K562 (cell line): ENCODE data around the gene SLC8A2. TPM values are rescaled to one million over a fixed set of nuclear protein-coding genes. Genes with fewer than 3 reads are reported as not detected.

Experiments
- CBFB ChIP-seq: sonication (generic); formaldehyde crosslinking; IDR thresholded peaks from 2 replicates; pipeline ENCODE4 v1.4.0; 2020; ENCODE audit warnings: mild to moderate bottlenecking, missing genetic modification reagents
- CBX1 ChIP-seq: sonication (generic); IDR thresholded peaks from 2 replicates; pipeline ENCODE4 v1.6.1; 2016; ENCODE audit warnings: antibody characterized with exemption, low read depth, mild to moderate bottlenecking
- GTF2F1 ChIP-seq: IDR thresholded peaks from 2 replicates; pipeline ENCODE4 v1.6.1; 2011; ENCODE audit warnings: low read depth, low read length, improper control_type of control experiment
- KLF1 ChIP-seq: fragments of 450-650 bp; IDR thresholded peaks from 2 replicates; pipeline ENCODE4 v1.6.1; 2016; ENCODE audit warnings: missing genetic modification characterization, missing compliant biosample characterization
- PML ChIP-seq: IDR thresholded peaks from 2 replicates; pipeline ENCODE4 v1.6.1; 2012; ENCODE audit warnings: low read length, inconsistent platforms
- RBM15 ChIP-seq: fragments of 200-400 bp; formaldehyde crosslinking; IDR thresholded peaks from 2 replicates; pipeline ENCODE4 v1.6.1; 2018; ENCODE audit warnings: mild to moderate bottlenecking, low read length, moderate library complexity; ENCODE audit not compliant: insufficient read depth
- SMAD2 ChIP-seq: fragments of 150-350 bp; IDR thresholded peaks from 2 replicates; pipeline ENCODE4 v1.6.1; 2014; ENCODE audit warnings: low read depth, mild to moderate bottlenecking, low read length
- SMC3 ChIP-seq: conservative IDR thresholded peaks from 2 replicates; pipeline ENCODE4 v1.6.1; 2011; ENCODE audit warnings: low read depth, low read length, improper control_type of control experiment; ENCODE audit not compliant: insufficient read depth
- ZNF431 ChIP-seq: sonication (generic); formaldehyde crosslinking; IDR thresholded peaks from 2 replicates; pipeline ENCODE4 v1.8.0; 2022; ENCODE audit warnings: mild to moderate bottlenecking, missing genetic modification reagents
- polyA plus RNA-seq, 8 experiments: library from polyadenylated mRNA; depleted of rRNA in 4 of 8; stranded (reverse) in 5 of 8; unstranded in 3 of 8; fragments of >200 nt; fragmentation: Nextera tagmentation in 2 of 8; fragmentation: Illumina TruSeq in 1 of 8; extraction: Ambion mirVana in 2 of 8; extraction: Trizol in 1 of 8; gene quantifications; 2 replicates each; pipeline versions ENCODE4 v1.2.1 to v1.2.3, GENCODE V29; 2011 to 2014; ENCODE audit warnings: inconsistent platforms in 1 of 8, missing spikeins in 1 of 8
- total RNA-seq, 7 experiments: library from RNA; depleted of rRNA in 6 of 7; stranded (reverse); fragments of >200 nt in 6 of 7; fragmentation: Illumina TruSeq in 2 of 7; extraction: Trizol in 2 of 7; gene quantifications; 2 replicates each; pipeline versions ENCODE4 v1.2.1 to v1.2.3, GENCODE V29; 2011 to 2021; ENCODE audit warnings: low replicate concordance in 1 of 7
- TF ChIP-seq, protein P1 (sequence below): sonication (generic); formaldehyde crosslinking; IDR thresholded peaks from 2 replicates; pipeline ENCODE4 v1.8.0; 2022; ENCODE audit warnings: mild to moderate bottlenecking, missing genetic modification reagents, borderline replicate concordance
- TF ChIP-seq, protein P2 (sequence below): sonication (generic); formaldehyde crosslinking; IDR thresholded peaks from 2 replicates; pipeline ENCODE4 v1.8.0; 2022; ENCODE audit warnings: mild to moderate bottlenecking, low read depth, missing genetic modification reagents
- TF ChIP-seq, protein P3 (sequence below): fragments of 200-600 bp; sonication (generic); IDR thresholded peaks from one replicate; pipeline ENCODE4 v1.6.1; 2012; ENCODE audit warnings: mild to moderate bottlenecking, low read depth, low read length, inconsistent platforms

SLC8A2 gene
- total and polyA plus RNA-seq, 9 of the 15 experiments (the other 6 are each of a cell fraction or from before 2014, with no cell fraction given) = 0.07 to 0.66 (median 0.24) TPM; not detected in 3

DNA sequence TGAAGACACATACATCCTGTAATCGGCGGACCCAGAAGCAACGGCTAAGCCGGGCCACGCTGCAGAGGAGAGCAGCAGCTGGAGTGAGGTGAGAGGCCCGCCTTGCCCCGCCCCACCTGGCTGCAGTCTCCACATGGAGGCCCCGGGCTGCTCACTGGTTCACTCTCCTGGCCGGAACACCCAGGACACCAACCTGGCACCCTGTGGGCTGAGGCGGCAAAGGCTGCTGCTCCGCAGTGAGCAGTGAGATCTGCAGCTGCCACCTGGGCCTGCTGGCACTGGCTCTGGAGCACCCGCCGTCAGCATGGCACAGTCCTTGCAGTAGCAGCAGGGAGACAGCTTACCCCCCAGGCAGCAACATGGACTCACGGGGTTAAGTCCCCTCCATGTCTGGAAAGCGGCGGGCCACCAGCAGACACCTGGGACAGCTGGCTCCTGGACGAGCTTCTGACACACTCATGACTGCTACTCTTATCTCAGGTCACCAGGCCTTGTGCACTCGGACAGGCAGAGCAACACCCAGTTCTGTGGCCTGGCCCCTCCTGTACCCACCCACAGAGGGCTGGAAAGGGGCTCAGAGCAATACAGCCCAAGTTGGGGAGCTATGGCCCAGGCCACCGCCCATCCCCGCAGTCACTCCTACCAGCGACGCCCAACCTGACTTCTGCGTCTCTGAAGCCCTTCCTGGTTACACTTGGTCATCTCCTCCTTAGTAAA, 25.5 kb upstream of the SLC8A2 start (continued):
- no peak for TF ChIP-seq GTF2F1
- TF ChIP-seq CBX1 = no peak
- peak; percentile 43; the same call in 1 of the 2 replicates for TF ChIP-seq KLF1
- TF ChIP-seq, protein P1, sequence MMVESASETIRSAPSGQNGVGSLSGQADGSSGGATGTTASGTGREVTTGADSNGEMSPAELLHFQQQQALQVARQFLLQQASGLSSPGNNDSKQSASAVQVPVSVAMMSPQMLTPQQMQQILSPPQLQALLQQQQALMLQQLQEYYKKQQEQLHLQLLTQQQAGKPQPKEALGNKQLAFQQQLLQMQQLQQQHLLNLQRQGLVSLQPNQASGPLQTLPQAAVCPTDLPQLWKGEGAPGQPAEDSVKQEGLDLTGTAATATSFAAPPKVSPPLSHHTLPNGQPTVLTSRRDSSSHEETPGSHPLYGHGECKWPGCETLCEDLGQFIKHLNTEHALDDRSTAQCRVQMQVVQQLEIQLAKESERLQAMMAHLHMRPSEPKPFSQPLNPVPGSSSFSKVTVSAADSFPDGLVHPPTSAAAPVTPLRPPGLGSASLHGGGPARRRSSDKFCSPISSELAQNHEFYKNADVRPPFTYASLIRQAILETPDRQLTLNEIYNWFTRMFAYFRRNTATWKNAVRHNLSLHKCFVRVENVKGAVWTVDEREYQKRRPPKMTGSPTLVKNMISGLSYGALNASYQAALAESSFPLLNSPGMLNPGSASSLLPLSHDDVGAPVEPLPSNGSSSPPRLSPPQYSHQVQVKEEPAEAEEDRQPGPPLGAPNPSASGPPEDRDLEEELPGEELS (CRISPR knock-in tag) = no peak; the same call in 1 of the 2 replicates
- TF ChIP-seq, protein P2, sequence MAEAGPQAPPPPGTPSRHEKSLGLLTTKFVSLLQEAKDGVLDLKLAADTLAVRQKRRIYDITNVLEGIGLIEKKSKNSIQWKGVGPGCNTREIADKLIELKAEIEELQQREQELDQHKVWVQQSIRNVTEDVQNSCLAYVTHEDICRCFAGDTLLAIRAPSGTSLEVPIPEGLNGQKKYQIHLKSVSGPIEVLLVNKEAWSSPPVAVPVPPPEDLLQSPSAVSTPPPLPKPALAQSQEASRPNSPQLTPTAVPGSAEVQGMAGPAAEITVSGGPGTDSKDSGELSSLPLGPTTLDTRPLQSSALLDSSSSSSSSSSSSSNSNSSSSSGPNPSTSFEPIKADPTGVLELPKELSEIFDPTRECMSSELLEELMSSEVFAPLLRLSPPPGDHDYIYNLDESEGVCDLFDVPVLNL = no peak
- TF ChIP-seq CBFB (CRISPR knock-in tag) = 0 out of 2 replicates have a peak, but pooled peaks have one; percentile 35
- TF ChIP-seq PML = peak; percentile 59
- TF ChIP-seq, protein P3, sequence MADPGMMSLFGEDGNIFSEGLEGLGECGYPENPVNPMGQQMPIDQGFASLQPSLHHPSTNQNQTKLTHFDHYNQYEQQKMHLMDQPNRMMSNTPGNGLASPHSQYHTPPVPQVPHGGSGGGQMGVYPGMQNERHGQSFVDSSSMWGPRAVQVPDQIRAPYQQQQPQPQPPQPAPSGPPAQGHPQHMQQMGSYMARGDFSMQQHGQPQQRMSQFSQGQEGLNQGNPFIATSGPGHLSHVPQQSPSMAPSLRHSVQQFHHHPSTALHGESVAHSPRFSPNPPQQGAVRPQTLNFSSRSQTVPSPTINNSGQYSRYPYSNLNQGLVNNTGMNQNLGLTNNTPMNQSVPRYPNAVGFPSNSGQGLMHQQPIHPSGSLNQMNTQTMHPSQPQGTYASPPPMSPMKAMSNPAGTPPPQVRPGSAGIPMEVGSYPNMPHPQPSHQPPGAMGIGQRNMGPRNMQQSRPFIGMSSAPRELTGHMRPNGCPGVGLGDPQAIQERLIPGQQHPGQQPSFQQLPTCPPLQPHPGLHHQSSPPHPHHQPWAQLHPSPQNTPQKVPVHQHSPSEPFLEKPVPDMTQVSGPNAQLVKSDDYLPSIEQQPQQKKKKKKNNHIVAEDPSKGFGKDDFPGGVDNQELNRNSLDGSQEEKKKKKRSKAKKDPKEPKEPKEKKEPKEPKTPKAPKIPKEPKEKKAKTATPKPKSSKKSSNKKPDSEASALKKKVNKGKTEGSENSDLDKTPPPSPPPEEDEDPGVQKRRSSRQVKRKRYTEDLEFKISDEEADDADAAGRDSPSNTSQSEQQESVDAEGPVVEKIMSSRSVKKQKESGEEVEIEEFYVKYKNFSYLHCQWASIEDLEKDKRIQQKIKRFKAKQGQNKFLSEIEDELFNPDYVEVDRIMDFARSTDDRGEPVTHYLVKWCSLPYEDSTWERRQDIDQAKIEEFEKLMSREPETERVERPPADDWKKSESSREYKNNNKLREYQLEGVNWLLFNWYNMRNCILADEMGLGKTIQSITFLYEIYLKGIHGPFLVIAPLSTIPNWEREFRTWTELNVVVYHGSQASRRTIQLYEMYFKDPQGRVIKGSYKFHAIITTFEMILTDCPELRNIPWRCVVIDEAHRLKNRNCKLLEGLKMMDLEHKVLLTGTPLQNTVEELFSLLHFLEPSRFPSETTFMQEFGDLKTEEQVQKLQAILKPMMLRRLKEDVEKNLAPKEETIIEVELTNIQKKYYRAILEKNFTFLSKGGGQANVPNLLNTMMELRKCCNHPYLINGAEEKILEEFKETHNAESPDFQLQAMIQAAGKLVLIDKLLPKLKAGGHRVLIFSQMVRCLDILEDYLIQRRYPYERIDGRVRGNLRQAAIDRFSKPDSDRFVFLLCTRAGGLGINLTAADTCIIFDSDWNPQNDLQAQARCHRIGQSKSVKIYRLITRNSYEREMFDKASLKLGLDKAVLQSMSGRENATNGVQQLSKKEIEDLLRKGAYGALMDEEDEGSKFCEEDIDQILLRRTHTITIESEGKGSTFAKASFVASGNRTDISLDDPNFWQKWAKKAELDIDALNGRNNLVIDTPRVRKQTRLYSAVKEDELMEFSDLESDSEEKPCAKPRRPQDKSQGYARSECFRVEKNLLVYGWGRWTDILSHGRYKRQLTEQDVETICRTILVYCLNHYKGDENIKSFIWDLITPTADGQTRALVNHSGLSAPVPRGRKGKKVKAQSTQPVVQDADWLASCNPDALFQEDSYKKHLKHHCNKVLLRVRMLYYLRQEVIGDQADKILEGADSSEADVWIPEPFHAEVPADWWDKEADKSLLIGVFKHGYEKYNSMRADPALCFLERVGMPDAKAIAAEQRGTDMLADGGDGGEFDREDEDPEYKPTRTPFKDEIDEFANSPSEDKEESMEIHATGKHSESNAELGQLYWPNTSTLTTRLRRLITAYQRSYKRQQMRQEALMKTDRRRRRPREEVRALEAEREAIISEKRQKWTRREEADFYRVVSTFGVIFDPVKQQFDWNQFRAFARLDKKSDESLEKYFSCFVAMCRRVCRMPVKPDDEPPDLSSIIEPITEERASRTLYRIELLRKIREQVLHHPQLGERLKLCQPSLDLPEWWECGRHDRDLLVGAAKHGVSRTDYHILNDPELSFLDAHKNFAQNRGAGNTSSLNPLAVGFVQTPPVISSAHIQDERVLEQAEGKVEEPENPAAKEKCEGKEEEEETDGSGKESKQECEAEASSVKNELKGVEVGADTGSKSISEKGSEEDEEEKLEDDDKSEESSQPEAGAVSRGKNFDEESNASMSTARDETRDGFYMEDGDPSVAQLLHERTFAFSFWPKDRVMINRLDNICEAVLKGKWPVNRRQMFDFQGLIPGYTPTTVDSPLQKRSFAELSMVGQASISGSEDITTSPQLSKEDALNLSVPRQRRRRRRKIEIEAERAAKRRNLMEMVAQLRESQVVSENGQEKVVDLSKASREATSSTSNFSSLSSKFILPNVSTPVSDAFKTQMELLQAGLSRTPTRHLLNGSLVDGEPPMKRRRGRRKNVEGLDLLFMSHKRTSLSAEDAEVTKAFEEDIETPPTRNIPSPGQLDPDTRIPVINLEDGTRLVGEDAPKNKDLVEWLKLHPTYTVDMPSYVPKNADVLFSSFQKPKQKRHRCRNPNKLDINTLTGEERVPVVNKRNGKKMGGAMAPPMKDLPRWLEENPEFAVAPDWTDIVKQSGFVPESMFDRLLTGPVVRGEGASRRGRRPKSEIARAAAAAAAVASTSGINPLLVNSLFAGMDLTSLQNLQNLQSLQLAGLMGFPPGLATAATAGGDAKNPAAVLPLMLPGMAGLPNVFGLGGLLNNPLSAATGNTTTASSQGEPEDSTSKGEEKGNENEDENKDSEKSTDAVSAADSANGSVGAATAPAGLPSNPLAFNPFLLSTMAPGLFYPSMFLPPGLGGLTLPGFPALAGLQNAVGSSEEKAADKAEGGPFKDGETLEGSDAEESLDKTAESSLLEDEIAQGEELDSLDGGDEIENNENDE = no peak
- no peak for TF ChIP-seq SMC3
- TF ChIP-seq RBM15 = no peak
- no peak for TF ChIP-seq SMAD2
- TF ChIP-seq ZNF431 (CRISPR knock-in tag) = no peak
